NCI-H128 (cell line): Measurements from ENCODE around the gene BLID.

ENCODE experiments used
- DNase-seq: peaks from one replicate; lab custom pipeline; 2025; ENCODE audit not compliant: unreplicated experiment; lab: John Stamatoyannopoulos, UW

The BLID gene

GRCh38 chr11:122085264-122085663 is 30.8 kb downstream of the BLID start:
- DNase-seq: no peak

DNA sequence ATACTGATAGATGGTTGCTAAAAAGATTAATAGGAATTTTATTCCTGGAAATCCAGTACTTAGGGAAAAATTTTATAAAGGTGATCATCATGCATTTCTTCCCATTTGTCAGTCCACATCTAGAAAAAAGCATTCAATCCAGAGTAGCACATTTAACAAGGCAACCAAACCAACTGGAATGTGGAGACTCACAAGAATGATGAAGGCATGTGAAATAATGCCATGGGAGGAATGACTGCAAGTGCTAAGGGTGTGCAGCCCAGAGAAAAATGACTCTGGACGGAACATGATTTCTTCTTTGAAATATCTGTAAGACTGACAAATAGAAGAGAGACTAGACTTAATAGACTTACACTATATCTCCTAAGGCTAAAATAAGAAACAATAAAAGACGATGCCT is 33.8 kb downstream of the BLID start:
- DNase-seq: no peak

GRCh38 chr11:122081073-122081472 is 34.9 kb downstream of the BLID start:
- no peak for DNase-seq

DNA sequence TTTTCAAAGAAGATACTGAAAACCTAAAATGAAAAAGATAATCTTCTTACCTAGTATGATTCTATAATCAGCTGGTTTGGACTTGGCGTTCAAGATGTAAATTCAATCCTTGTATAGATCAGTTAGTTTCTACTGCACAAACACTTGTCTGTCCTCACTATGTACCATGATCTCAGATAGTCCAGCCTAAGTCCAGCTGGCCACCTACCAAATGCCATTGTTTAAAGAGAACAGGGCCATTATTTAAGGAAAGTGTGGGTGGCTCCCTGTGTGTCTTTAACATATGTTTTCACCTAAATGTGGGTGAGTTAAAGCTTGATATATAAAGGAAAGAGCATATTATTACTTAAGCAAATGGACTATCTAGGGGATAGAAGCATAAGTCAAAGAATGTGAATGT is 38.6 kb downstream of the BLID start:
- no peak for DNase-seq

DNA sequence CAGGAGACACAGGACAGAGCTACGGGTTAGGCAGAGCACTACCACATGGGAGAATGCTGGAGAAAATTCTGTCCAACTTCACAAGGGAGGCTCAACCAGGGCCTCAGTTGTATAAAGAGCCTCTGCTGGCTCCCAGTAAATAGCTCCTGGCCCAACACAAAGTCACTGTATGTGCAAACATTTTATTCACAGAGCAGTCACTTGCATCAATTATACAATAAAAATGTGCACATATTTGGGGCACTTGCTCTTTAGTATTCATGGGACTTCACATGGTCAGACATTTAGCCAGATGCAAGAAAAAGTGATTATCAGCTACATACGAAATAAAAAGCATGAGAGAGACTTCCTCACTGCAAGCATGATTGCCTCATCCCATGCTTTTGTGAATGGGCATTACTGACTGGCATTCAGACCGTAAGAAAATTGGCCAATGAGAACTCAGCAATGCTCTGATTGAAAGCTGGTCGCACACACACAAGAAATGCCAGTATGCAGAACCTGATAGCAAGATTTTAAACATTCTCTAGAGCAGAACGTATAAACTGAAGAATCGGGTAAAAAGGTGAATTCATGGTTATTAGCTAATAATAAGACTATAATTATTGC is 39.4 kb downstream of the BLID start:
- DNase-seq: no peak

DNA sequence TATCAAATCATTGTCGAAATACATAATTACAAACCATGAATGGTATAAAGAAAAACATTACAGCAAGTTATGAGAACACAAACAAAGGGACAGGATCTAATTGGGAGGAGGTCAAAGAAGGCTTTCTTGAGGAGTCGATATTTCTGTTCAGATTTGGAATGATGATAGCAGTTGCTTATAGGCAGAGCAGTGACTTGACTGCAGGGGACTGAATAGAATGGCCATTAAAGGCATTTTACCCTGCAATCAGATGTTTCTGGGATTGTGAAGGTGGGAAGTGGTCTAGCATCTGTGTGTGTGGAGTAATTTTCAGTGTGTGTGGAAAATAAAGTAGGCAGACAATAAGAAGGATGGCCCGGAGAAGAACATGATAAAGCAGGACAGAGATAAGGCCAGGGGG is 41.0 kb downstream of the BLID start:
- DNase-seq: no peak

GRCh38 chr11:122074022-122074421 is 42.0 kb downstream of the BLID start:
- DNase-seq: no peak

DNA sequence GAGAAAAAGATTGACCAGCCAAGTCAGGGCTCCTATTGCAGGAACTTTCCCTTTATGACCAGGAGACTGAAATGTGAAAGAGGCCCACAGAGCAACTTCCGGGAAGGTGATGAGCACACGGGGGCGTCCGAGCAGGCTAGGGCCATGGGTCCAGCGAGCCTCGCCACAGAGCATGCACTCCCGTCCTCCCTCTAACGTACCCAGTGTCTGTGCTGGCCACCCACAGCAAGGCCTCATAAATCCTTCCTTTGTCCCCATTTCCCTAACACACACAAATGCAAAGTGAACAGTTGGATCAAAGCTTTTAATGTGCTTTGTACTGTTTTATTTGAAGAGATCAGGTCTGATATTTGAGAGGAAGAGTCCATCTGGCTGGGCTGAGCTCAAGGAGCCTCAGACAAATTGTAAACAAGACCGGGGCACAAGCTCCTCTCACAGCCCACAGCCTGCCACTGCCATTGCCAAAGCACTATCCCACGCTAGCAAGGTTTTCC is 44.3 kb downstream of the BLID start:
- no peak for DNase-seq

DNA sequence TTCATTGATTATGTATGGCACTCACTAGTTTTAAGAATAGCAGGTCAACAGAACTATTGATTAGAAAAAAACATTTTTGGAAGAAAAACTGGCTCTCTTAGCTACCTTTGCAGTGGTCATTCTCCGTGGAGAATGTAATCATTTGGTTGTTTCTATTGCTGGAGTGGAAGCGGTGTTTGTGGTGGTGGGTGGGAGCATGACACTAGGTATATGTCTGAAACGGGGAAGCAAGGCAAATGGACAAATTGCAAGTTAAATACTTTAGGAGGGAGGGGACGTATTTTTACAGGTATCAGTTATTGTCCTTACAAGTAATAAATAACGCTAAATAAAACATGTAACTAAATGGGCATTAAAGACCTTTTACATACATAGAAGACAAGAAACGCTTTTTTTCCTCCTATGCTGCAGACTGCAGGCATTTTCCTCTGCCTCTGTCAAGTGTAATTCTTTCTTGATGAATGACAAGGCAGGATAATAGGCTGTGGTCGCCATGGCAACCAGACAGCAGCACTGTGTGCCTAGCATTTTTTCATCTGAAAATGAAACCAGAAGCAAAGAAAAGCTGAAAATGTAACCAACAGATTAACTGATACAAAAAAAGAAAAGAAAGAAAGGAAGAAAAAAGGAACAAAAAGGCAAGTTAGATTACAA is 46.2 kb downstream of the BLID start:
- DNase-seq: no peak

DNA sequence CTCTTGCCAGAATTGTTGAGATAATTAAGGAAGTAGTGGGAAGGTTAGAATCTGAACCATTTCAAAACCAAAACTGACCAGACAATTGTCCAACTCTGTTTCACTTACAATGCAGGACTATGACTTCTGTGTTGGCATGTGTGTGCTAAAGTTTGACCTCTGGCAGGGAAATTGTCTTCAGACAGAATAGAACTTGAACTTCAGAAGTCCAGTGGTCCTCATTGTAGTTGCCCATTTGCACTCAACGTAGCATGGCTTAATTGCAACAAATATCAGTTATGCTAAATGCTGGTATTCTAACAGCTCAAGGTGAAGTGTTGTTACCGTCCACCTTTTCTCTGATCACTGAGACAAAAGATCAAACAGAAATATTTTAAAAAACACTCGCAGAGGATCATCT is 47.2 kb downstream of the BLID start:
- DNase-seq: no peak

GRCh38 chr11:122068141-122068540 is 47.9 kb downstream of the BLID start:
- no peak for DNase-seq
